GM21381 (cell line): ENCODE results near the gene NSG2.
"Not testable (repeated sequence)": the region's sequence is repeated elsewhere in the genome, so short reads cannot be mapped to it uniquely, and the experiment has no call there.

Experiments used
- ATAC-seq: cut with Tn5 transposase; IDR thresholded peaks from one replicate; pipeline ENCODE4 v1.9.1; 2021; ENCODE audit warnings: mild to moderate bottlenecking, moderate library complexity; ENCODE audit not compliant: unreplicated experiment

NSG2 gene

DNA sequence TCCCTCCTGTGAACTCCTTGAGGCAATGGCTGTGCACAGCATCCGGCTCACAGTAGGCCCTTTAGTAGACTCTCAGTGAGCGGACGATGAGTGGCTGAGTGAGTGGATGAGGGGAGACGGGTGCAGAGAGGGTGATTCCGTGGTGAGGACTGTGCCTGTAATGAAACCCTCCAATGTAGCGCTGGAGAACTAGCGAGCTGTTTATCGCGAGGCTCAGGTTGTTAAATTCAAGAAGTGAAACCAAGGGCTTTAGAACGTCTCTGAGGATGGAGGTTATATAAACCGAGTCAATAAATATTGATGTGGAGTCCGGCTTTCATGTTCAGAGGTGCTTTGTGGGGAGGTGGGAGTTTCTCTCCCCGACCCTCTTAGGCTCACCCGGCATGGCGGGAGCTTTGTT lies 53.2 kb downstream of the NSG2 start:
- no peak for ATAC-seq

GRCh38 chr5:174100490-174100889 lies 55.0 kb downstream of the NSG2 start:
- ATAC-seq = no peak

DNA sequence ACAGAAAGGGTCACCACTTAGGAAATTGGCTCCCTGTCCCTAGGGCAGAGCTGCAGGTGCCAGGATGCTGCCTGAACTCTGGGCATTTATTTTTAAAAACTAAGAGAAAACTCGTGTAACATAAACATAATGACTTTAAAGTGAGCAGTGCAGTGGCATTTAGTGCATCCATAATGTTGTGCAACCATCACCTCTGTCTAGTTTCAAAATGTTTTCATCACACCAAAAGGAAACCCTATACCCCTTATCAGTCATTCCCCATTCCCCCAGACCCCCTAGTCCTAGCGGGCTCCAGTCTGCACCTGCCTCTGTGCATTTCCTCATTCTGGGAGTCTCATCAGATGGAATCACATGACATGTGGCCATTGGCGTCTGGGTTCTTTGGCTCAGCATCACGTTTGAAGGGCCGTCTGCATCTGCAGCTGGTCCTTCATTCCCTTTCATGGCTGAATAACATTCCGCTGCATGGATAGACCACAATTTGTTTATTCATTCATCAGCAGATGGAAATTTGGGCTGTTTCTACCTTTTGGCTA lies 55.8 kb downstream of the NSG2 start:
- no peak for ATAC-seq

- ATAC-seq = not testable (repeated sequence)
These were observed 57.1 kb downstream of the NSG2 start for GRCh38 chr5:174102574-174102973.

DNA sequence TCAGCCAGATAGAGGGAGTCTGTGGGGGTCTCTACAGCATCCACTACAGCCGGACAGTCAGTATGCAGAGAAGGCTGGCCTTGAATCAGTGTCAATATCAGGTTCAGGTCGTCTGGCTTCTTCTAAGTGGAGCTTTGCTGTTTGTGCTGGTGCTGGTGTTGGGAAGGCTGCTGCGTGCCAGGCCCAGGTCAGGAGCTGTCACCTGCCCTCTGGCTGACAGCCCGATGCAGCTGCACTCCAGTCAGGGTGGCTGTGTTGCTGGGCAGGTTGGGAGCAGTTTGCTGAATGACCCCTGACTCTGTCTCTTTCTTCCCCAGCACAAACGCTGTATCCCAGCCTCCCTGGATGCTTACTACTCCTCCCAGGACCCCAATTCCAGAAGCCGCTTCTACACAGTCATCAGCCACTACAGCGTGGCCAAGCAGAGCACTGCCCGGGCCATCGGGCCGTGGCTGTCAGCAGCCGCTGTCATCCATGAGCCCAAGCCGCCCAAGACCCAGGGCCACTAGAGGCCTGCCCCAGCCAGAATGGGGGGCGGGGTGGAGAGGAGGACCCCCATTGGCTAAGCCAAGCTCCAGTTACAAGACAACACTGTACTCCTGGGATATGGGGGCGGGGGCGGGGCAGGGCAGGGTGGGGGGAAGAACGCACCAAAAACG lies 61.6 kb downstream of the NSG2 start:
- no peak for ATAC-seq

GRCh38 chr5:174108745-174109144 lies 63.2 kb downstream of the NSG2 start:
- ATAC-seq = no peak

DNA sequence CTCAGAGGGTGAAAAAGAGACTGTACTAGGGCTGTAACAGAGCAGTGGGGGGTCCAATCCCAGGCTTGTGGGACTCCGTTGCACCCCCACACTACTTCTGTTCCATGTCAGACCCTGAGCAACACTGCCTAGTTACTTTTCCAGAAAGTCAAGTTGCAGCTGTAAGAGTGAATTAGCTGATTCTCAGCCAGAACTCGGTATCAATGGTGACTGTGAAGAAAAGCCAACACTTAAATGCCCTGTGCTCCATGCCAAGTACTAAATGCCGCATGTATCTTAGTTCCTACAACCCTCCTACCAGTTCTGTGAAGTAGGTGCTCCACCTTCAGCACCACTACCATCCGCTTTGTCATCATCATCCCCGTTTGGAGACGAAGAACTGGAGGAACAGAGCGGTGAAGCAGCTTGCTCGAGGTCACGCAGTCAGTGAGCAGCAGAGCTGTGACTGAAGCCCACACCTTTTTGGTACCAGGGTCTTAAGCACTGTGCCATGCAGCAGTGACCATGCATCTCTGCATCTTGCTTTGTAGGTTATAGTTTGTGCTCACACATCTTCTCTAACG lies 64.3 kb downstream of the NSG2 start:
- no peak for ATAC-seq

GRCh38 chr5:174110310-174110709 lies 64.8 kb downstream of the NSG2 start:
- no peak for ATAC-seq

GRCh38 chr5:174111287-174111973 lies 65.9 kb downstream of the NSG2 start:
- ATAC-seq = no peak

GRCh38 chr5:174115226-174115625 lies 69.7 kb downstream of the NSG2 start:
- no peak for ATAC-seq

DNA sequence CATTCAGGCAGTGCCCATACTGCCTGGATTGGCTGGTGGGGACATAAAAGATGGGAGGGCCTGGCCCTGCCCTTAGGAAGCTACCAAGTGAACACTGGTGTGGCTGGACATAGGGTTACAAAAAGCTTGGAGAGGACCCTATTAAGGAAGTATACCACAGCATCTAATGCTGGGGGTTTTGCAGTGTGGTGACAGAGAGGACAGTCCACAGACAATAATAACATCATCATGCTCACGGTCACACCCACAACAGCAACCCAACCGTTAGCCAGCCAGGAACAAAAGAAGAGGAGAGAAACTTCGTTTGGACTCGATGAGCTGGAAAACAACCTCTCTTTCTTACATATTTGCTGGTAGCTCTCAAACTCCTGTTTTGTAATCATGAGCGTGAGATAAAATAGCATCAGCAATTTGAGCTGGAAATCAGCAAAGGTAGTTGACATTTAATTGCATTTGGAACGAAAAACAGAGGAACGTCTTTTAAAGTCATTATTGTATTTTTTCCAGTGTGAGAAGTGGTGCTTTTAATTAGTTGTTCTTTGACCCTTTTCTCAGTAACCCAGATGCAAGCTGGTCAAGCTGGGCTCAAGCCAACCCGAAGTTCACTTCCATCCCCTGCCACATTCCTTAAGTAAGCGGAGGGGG lies 73.4 kb downstream of the NSG2 start:
- no peak for ATAC-seq

DNA sequence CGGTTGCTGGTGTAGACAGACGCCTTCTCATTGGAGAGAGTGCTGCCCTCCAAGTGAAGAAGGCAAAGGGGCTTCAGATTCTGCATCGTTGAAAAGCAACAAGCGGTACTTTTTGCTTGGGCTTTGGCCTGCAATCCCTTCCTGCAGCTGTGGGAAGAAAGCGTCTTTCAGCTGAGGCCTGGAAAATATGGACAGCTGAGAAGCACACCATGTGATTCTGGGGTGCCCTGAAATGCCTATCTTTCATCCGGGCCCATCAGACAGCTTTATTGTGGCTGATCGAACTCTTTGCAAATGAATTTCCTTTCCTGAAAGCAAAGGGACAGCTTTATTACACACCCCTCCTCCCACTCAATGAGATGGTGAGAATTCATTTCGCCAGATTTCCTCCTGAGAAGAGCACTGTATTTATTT lies 74.0 kb downstream of the NSG2 start:
- no peak for ATAC-seq

DNA sequence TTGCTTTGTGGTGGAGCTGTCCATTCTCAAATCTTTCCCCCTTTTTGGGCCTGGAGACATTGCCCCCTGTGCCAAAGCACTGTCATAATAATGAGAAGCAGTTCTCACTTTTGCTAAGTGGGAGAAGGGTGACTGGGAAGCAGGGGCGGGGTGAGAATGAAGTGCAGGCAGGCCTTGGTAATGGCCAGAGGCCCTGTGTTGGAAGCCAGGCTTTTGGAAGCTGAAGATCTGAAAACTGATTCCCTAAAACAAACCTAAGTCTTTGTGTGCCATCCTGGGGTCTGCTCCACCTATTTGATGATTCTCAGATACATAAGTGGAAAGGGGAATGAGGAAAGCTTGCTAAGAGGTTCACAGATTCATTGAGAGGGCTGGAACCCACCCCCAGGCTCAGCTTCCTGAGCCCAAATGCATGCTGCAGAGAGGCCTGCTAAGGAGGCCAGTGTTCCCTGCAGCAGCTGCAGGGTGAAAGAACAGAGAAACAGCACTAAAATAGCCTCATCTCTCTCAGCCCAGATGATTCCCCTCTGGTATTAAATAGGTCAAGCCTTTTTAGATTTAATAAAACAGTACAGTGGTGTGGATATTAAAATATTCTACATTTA lies 75.0 kb downstream of the NSG2 start:
- no peak for ATAC-seq

GRCh38 chr5:174134545-174134944 lies 89.0 kb downstream of the NSG2 start:
- no peak for ATAC-seq

- ATAC-seq = no peak
These were observed 94.1 kb downstream of the NSG2 start for GRCh38 chr5:174139623-174140022.

DNA sequence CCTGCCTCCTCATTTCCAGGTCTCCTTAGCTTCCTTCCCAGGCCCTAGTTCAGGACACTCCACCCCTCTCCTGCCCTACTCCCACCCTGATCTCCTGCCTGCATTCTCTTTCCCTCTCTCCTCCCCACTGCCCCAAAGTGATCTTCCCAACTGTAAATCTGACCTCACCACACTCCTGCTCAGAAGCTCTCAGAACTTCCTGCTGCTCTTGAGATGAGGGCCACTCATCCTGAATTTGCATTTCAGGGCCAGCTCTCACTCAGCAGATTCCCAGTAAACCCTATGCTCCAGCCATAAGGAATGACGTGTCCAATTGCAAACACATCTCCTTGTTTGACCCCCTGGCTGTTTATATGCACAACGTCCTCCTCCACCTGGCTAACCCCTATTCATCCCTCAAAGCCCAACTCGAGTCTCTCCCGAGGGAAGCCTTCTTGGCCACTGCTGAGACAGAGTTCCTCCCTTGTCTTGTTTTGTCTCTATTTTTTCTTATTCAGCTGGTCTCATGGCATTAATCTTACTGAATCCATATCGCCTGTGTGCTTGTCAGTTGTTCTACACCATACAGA lies 95.0 kb downstream of the NSG2 start:
- ATAC-seq = no peak

- no peak for ATAC-seq
These were observed 95.9 kb downstream of the NSG2 start for GRCh38 chr5:174141398-174141797.

DNA sequence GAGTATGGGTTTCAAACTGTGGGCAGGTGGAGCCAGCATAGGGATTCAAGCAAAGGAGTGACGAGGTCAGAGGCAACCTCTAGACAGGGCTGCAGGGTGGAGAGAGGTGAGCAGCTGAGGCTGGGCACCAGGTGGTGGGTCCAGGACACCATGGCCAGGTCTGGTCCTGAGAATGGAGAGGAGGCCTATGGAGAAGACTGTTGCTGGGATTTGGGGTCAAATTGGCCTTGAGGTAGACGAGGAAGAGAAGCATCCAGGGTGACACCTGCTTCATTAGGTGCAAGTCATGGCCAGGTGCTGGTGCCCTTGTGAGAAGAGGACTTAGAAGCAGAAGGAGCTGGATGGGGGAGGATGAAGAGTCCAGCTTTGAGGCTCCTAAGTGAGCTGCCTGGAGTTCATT lies 99.6 kb downstream of the NSG2 start:
- no peak for ATAC-seq

DNA sequence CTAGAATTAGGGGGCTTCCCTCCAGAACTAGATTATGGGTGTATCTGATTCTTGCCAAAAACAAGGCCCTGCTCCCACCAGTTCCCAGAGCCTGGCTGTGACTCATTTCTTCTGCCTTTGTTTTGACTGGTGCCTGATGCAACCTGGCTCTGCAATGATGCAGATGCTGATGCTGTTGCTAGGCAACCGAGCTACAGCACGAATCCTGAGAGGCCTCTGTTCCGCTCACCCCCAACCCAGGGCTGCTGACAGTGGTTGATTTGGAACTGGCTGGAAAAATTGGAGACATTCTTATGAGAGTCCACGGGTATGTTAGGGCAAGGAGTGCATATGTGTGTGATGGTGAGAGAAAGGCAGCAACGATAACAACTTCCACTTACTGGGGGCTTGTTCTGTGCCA lies 100.3 kb downstream of the NSG2 start:
- no peak for ATAC-seq

DNA sequence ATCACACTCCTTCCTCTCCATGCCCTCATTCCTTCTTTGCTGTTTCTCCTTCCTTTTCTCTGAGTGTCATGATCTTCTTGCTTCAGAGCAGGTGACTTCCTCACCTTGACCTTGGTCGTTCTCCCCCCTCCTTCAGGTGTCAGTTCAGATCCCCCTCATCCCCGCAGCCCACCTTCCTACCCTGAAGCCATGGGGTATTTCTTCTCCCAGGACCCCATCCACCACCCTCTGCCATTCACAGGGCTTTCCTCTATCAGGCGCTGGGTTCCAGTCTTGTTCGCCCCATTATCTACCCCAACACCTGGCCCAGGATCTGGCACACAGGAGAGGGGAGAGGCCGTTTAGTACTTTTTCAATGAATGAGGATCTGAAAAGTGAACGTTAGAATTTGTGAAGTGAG lies 101.0 kb downstream of the NSG2 start:
- no peak for ATAC-seq

DNA sequence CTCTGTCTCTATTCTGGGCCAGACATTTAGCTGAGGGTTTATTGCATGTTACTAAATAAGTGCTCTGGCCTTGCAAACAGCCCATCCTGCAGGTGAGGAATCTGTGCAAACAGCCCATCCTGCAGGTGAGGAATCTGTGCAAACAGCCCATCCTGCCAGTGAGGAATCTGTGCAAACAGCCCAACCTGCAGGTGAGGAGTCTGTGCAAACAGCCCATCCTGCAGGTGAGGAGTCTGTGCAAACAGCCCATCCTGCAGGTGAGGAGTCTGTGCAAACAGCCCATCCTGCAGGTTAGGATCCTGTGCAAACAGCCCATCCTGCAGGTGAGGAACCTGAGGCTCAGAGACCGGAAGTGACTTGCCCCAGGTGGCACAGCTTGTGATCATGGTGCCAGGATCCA lies 101.5 kb downstream of the NSG2 start:
- not testable (repeated sequence) for ATAC-seq
